OCI-LY7 (cell line): Measurements from ENCODE around the gene GLIS1. TPM values are rescaled to one million over a fixed set of nuclear protein-coding genes. Genes with fewer than 3 reads are reported as not detected.

Source experiments
- BruUV-seq: library from RNA; stranded (reverse); fragments of 400-500 nt; replicated peaks from 2 replicates; lab custom pipeline; 2021; lab: Mats Ljungman, UMichigan
- CTCF ChIA-PET: fragments of 300-600 bp; sonication (Branson Sonifier 250); formaldehyde crosslinking; loops from one replicate; lab custom pipeline; 2022; ENCODE audit warnings: antibody characterized with exemption; ENCODE audit not compliant: unreplicated experiment; lab: Charles Lee
- POLR2A ChIA-PET: fragments of 300-600 bp; sonication (Branson Sonifier 250); formaldehyde crosslinking; loops from one replicate; lab custom pipeline; 2022; ENCODE audit warnings: antibody characterized with exemption; lab: Charles Lee
- DNase-seq: peaks from one replicate; pipeline ENCODE4 v3.0.0-alpha.2; 2015; ENCODE audit warnings: low spot score
- H2AFZ ChIP-seq: fragments of 200-600 bp; sonication (generic), shearing (Covaris generic); 2 replicates; pipeline ENCODE4 v1.6.1; 2014; ENCODE audit warnings: mild to moderate bottlenecking, antibody characterized with exemption, low read length, moderate library complexity
- H3K27ac ChIP-seq: fragments of 200-600 bp; sonication (generic); 2 replicates; pipeline ENCODE4 v1.5.1; 2014; ENCODE audit warnings: mixed run types, low read depth, mild to moderate bottlenecking, moderate library complexity, low read length, inconsistent platforms; ENCODE audit not compliant: poor library complexity, severe bottlenecking
- H3K36me3 ChIP-seq: fragments of 200-600 bp; sonication (generic); 2 replicates; pipeline ENCODE4 v1.6.1; 2014; ENCODE audit warnings: mild to moderate bottlenecking, antibody characterized with exemption, low read length, moderate library complexity, mixed read lengths; ENCODE audit not compliant: insufficient read depth
- H3K4me1 ChIP-seq: fragments of 200-600 bp; sonication (generic); 2 replicates; pipeline ENCODE4 v1.5.1; 2014; ENCODE audit warnings: mild to moderate bottlenecking, low read length; ENCODE audit not compliant: insufficient read depth, poor library complexity, severe bottlenecking
- H3K4me2 ChIP-seq: fragments of 200-600 bp; sonication (generic); 2 replicates; pipeline ENCODE4 v1.6.1; 2014; ENCODE audit warnings: mild to moderate bottlenecking, low read length
- H3K4me3 ChIP-seq: fragments of 200-600 bp; sonication (generic); 2 replicates; pipeline ENCODE4 v1.5.1; 2014; ENCODE audit warnings: mild to moderate bottlenecking, low read depth, low read length; ENCODE audit not compliant: poor library complexity, severe bottlenecking
- H3K79me2 ChIP-seq: fragments of 200-600 bp; sonication (generic); 2 replicates; pipeline ENCODE4 v1.6.1; 2016; ENCODE audit warnings: low read depth, mild to moderate bottlenecking, low read length, moderate library complexity, mixed read lengths; ENCODE audit not compliant: insufficient read depth
- H3K9me2 ChIP-seq: fragments of 200-600 bp; sonication (generic); 2 replicates; pipeline ENCODE4 v1.6.1; 2016; ENCODE audit warnings: mild to moderate bottlenecking, low read length, mixed read lengths; ENCODE audit not compliant: insufficient read depth
- H3K9me3 ChIP-seq: fragments of 200-600 bp; sonication (generic); 2 replicates; pipeline ENCODE4 v1.6.1; 2014; ENCODE audit warnings: mild to moderate bottlenecking, mixed run types, low read length, mixed read lengths
- H4K20me1 ChIP-seq: fragments of 200-600 bp; sonication (generic); 2 replicates; pipeline ENCODE4 v1.6.1; 2014; ENCODE audit warnings: mild to moderate bottlenecking, antibody characterized with exemption, low read length, moderate library complexity, mixed read lengths; ENCODE audit not compliant: insufficient read depth
- EZH2phosphoT487 ChIP-seq: fragments of 200-600 bp; sonication (generic); IDR thresholded peaks from 2 replicates; pipeline ENCODE4 v1.6.1; 2018; ENCODE audit warnings: low read depth, borderline replicate concordance, mild to moderate bottlenecking, mixed run types, antibody characterized with exemption, low read length, moderate library complexity, mixed read lengths
- intact Hi-C: fragments of 100-400 bp; cut with micrococcal nuclease; formaldehyde crosslinking; loops from one replicate; pipeline ENCODE4 v1.10.0; 2022; ENCODE audit not compliant: unreplicated experiment
- total RNA-seq, 2 experiments: library from RNA; depleted of rRNA in 1 of 2; stranded (reverse); fragments of >200 nt in 1 of 2; shearing (Covaris generic) in 1 of 2; gene quantifications; 2 replicates each; pipeline ENCODE4 v1.2.3, GENCODE V29; 2014 to 2022
- TF ChIP-seq, protein P1 (sequence below): fragments of 200-600 bp; sonication (generic); conservative IDR thresholded peaks from 2 replicates; pipeline ENCODE4 v1.5.1; 2014; ENCODE audit warnings: mild to moderate bottlenecking, antibody characterized with exemption, low read length, moderate library complexity, mixed read lengths

Gene GLIS1
- total RNA-seq, 2 experiments from 2014 or later, result not detected

GRCh38 chr1:53561503-53562105, 177.4 kb downstream of the GLIS1 start:
- intact Hi-C loops, result no loop called here
- CTCF ChIA-PET, result no interaction called here
- POLR2A ChIA-PET, result no interaction called here

GRCh38 chr1:53560581-53561502, 178.1 kb downstream of the GLIS1 start:
- TF ChIP-seq, protein P1, sequence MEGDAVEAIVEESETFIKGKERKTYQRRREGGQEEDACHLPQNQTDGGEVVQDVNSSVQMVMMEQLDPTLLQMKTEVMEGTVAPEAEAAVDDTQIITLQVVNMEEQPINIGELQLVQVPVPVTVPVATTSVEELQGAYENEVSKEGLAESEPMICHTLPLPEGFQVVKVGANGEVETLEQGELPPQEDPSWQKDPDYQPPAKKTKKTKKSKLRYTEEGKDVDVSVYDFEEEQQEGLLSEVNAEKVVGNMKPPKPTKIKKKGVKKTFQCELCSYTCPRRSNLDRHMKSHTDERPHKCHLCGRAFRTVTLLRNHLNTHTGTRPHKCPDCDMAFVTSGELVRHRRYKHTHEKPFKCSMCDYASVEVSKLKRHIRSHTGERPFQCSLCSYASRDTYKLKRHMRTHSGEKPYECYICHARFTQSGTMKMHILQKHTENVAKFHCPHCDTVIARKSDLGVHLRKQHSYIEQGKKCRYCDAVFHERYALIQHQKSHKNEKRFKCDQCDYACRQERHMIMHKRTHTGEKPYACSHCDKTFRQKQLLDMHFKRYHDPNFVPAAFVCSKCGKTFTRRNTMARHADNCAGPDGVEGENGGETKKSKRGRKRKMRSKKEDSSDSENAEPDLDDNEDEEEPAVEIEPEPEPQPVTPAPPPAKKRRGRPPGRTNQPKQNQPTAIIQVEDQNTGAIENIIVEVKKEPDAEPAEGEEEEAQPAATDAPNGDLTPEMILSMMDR, result no peak
- TF ChIP-seq EZH2phosphoT487, result no peak
- no TSS peak for BruUV-seq
- no peak overlapping the region for H3K4me3 ChIP-seq
- H3K36me3 ChIP-seq, result no peaks in the 10 kb centered on the region
- H2AFZ ChIP-seq, result no peak overlapping the region
- H3K79me2 ChIP-seq, result no peaks in the 10 kb centered on the region
- no peak for DNase-seq
- H3K9me3 ChIP-seq, result 0 out of 2 replicates have a peak, but pooled peaks cover 4% of the 10 kb centered on the region
- H4K20me1 ChIP-seq, result no peaks in the 10 kb centered on the region
- POLR2A ChIA-PET, result no interaction called here
- intact Hi-C loops, result no loop called here
- H3K9me2 ChIP-seq, result no peaks in the 10 kb centered on the region
- CTCF ChIA-PET, result no interaction called here
- no peaks in the 10 kb centered on the region for H3K4me1 ChIP-seq
- H3K27ac ChIP-seq, result no peak overlapping the region
- H3K4me2 ChIP-seq, result no peak overlapping the region

More at GRCh38 chr1:53561503-53562105, 177.4 kb downstream of the GLIS1 start:
- Histone ChIP-seq H3K9me3 (no peaks in the 10 kb centered on the region), H3K36me3 (no peaks in the 10 kb centered on the region), H3K79me2 (no peaks in the 10 kb centered on the region), H3K4me3 (no peak overlapping the region), H3K27ac (no peak overlapping the region), H3K4me1 (no peaks in the 10 kb centered on the region), H3K9me2 (no peaks in the 10 kb centered on the region), H4K20me1 (no peaks in the 10 kb centered on the region), H3K4me2 (no peak overlapping the region), H2AFZ (no peak overlapping the region)
- TF ChIP-seq EZH2phosphoT487, result no peak
- TF ChIP-seq, protein P1, result no peak
- DNase-seq, result no peak
- BruUV-seq, result no TSS peak
